ENCODE measurements around the gene ECSIT.

DNA sequence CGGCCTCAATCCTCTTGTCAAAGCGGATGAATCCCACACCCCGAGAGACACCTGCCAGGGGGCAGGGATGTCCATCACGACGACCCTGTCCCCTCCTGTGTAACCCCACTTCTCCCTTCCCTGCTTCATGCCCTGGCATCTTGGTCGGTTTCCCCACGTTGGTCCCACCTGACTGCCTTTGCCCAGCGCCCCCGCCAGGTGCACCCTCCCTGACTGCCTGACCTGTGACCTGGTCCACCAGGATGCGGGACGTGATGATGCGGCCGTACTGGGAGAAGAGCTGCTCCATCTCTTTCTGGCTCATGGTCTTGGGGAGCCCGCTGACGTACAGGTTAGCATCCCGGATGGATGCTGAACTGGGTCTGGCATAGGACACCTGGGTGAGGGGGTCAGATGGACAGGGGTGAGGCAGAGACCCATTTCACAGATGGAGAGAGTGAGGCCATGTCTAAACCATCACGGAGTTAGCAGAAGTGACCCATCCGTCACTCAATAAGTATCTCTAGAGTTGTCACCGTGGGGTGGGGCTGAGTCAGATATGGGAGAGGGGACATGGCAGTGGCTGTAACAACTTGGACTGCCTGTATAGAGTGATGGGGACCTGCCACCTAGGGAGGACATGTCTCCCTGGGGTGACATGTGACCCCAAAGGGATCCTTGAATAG is 70.6 kb downstream of the ECSIT start:
- TF ChIP-seq TAF1 (IDR thresholded peaks at IDR 0.05; ENCODE audit: low read depth), result no peak
- no peak for TF ChIP-seq CTCF (IDR thresholded peaks at IDR 0.05; ENCODE audit: poor library complexity, severe bottlenecking)
- TF ChIP-seq MXI1 (conservative IDR thresholded peaks at IDR 0.05; ENCODE audit: poor library complexity, severe bottlenecking), result no peak
- no peak for TF ChIP-seq EZH2 (IDR thresholded peaks at IDR 0.05; ENCODE audit: borderline replicate concordance, insufficient read depth, low read length, poor library complexity, severe bottlenecking)
- no peak for TF ChIP-seq POLR2AphosphoS5 (IDR thresholded peaks at IDR 0.05)
- TF ChIP-seq EP300 (conservative IDR thresholded peaks at IDR 0.05; ENCODE audit: poor library complexity, severe bottlenecking), result no peak

All from neural cell (in vitro differentiated cells).